ENCODE measurements around the gene CUX1.

GRCh38 chr7:101935521-101936141 lies 118.2 kb downstream of the CUX1 start:
- TF ChIP-seq CTCF (IDR thresholded peaks at IDR 0.05) = no peak
- TF ChIP-seq POLR2A (IDR thresholded peaks at IDR 0.05) = no peak

Data from esophagus squamous epithelium (tissue), 4 donors.